Stimulated activated naive CD8-positive, alpha-beta T cell treated with anti-CD3 and anti-CD28 coated beads, Interleukin-15, Interleukin-2, amounts not matched to agents 100 ng/mL and 50 ng/mL, for 24 hours (primary cell): ENCODE measurements around the gene NUDT3.
"Not testable (repeated sequence)": the region's sequence is repeated elsewhere in the genome, so short reads cannot be mapped to it uniquely, and the experiment has no call there.

Experiments used
- H3K27ac Mint-ChIP-seq: one replicate; pipeline ENCODE4 v1.8.0; 2021; ENCODE audit warnings: mild to moderate bottlenecking, mixed read lengths
- H3K27me3 Mint-ChIP-seq: one replicate; pipeline ENCODE4 v1.8.0; 2021; ENCODE audit warnings: mixed read lengths
- H3K36me3 Mint-ChIP-seq: one replicate; pipeline ENCODE4 v1.8.0; 2021; ENCODE audit warnings: low read depth, mixed read lengths
- H3K4me1 Mint-ChIP-seq: one replicate; pipeline ENCODE4 v1.8.0; 2021; ENCODE audit warnings: low read depth, mixed read lengths
- H3K4me3 Mint-ChIP-seq: one replicate; pipeline ENCODE4 v1.8.0; 2021; ENCODE audit warnings: mild to moderate bottlenecking, mixed read lengths
- H3K9me3 Mint-ChIP-seq: one replicate; pipeline ENCODE4 v1.8.0; 2021; ENCODE audit warnings: mixed read lengths

The NUDT3 gene

GRCh38 chr6:34273242-34273805, 119.1 kb downstream of the NUDT3 start:
- Mint-ChIP-seq H3K9me3 (no peaks in the 10 kb centered on the region), H3K4me3 (no peak overlapping the region), H3K36me3 (no peaks in the 10 kb centered on the region), H3K27me3 (no peaks in the 10 kb centered on the region), H3K27ac (no peak overlapping the region), H3K4me1 (peaks cover 23% of the 10 kb centered on the region)

DNA sequence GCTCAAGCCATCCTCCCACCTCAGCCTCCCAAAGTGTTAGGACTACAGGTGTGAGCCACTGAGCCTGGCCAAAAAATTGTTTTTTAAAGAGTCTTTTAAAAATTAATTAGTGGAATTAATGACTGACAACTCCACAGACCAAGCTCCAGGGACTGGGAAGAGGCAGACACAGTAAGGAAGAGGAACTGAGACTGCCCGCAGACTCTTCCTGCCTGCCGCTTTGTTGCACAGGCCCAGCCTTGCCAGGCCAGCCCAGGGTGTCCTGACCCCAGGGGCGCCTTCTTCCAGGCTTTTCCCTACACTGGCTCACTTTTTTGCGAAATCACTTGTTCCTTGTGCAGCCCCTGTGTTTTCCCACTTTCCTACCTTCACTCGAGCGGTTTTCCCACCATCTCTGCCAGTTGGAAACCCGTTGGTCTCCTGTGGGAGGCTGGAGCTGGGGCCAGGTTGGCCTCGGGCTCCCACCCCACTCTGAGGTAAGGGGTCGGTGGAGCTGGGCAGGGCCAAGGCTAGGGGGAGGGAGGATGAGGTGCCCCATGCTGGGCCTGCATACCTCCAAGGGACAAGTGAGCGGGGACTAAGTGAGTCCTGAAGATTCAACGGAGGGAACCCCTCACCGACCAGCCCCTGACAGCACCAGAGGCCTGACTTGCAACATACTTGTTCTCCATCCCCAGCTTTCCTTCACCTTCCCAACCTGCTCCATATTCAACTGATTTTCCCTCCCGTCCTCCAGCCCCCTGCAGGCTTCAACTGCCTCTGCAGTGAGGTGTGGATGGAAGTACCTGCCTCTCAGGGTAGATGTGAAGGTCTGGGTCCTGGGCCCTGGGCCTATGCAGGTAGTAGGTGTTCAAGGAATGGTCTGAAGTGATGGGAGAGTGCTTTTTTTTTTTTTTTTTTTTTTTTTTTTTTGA, 120.2 kb downstream of the NUDT3 start:
- H3K4me1 Mint-ChIP-seq, result peaks cover 23% of the 10 kb centered on the region
- H3K27me3 Mint-ChIP-seq, result no peaks in the 10 kb centered on the region
- no peak overlapping the region for H3K4me3 Mint-ChIP-seq
- no peaks in the 10 kb centered on the region for H3K36me3 Mint-ChIP-seq
- H3K9me3 Mint-ChIP-seq, result no peaks in the 10 kb centered on the region
- no peak overlapping the region for H3K27ac Mint-ChIP-seq

DNA sequence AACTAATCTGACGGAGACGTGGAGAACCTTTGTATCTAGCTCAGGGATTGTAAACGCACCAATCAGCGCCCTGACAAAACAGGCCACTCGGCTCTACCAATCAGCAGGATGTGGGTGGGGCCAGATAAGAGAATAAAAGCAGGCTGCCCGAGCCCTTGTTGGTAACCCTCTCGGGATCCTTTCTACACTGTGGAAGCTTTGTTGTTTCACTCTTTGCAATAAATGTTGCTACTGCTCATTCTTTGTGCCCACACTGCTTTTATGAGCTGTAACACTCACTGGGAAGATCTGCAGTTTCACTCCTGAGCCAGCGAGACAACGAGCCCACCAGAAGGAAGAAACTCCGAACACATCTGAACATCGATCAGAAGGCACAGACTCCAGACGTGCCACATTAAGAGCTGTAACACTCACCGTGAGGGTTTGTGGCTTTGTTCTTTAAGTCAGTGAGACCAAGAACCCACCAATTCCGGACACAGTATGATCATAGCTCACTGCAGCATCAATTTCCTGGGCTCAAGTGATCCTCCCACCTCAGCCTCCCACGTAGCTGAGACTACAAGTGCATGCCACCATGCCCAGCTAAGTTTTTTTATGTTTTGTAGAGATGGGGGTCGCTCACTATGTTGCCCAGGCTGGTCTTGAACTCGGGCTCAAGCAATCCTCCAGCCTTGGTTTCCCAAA, 122.7 kb downstream of the NUDT3 start:
- H3K36me3 Mint-ChIP-seq, H3K27me3 Mint-ChIP-seq, H3K9me3 Mint-ChIP-seq, H3K4me3 Mint-ChIP-seq: not testable (repeated sequence)
- H3K27ac Mint-ChIP-seq, result peak overlapping the region; percentile 32
- H3K4me1 Mint-ChIP-seq, result peaks cover 19% of the 10 kb centered on the region

DNA sequence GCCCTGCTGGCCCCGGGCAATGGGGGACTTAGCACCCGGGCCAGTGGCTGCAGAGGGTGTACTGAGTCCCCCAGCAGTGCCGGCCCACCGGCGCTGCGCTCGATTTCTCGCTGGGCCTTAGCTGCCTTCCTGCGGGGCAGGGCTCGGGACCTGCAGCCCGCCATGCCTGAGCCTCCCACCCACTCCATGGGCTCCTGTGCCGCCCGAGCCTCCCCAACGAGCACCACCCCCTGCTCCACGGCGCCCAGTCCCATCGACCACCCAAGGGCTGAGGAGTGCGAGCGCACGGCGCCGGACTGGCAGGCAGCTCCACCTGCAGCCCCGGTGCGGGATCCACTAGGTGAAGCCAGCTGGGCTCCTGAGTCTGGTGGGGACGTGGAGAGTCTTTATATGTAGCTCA, 123.3 kb downstream of the NUDT3 start:
- not testable (repeated sequence) for H3K36me3 Mint-ChIP-seq, H3K9me3 Mint-ChIP-seq, H3K4me3 Mint-ChIP-seq, H3K27ac Mint-ChIP-seq, H3K27me3 Mint-ChIP-seq
- peaks cover 19% of the 10 kb centered on the region for H3K4me1 Mint-ChIP-seq

DNA sequence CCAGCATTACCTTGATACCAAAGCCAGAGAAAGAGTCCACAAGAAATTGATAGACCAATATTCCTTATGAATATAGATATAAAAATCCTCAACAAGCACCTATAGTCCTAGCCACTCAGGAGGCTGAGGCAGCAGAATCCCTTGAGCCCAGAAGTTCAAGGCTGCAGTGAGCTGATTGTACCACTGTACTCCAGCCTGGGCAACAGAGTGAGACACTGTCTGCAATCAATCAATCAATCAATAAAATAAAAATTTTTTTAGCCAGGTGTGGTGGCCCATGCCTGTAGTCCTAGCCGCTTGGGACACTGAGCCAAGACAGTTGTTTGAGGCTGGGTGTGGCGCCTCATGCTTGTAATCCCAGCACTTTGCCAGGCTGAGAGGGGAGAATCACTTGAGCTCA, 124.7 kb downstream of the NUDT3 start:
- H3K9me3 Mint-ChIP-seq, result peaks cover 8% of the 10 kb centered on the region
- H3K4me3 Mint-ChIP-seq, result no peak overlapping the region
- H3K27ac Mint-ChIP-seq, result no peak overlapping the region
- H3K27me3 Mint-ChIP-seq, result no peaks in the 10 kb centered on the region
- H3K4me1 Mint-ChIP-seq, result peaks cover 12% of the 10 kb centered on the region
- peaks cover 5% of the 10 kb centered on the region for H3K36me3 Mint-ChIP-seq

DNA sequence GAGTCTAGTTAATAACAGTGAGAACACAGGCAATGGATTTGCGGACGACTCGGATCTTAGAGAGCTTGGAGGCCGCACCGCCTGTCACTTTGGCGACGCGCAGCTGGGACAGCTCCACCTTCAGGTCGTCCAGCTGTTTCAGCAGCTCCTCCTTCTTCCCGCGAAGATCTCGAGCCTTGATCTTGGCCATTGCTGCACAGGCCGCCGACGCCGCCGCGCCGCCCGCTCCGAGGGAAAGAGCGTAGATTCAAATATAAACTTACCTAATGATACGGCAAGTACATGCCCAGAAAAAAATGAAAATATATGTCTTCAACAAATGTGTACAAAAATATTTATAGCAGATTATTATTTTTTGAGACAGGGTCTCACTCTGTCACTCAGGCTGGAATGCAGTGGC, 129.0 kb downstream of the NUDT3 start:
- not testable (repeated sequence) for H3K27ac Mint-ChIP-seq, H3K4me3 Mint-ChIP-seq, H3K4me1 Mint-ChIP-seq, H3K9me3 Mint-ChIP-seq, H3K36me3 Mint-ChIP-seq, H3K27me3 Mint-ChIP-seq

GRCh38 chr6:34260576-34261267, 131.7 kb downstream of the NUDT3 start:
- Mint-ChIP-seq H3K27me3 (no peaks in the 10 kb centered on the region), H3K36me3 (peaks cover 6% of the 10 kb centered on the region), H3K4me1 (peaks cover 3% of the 10 kb centered on the region), H3K9me3 (peaks cover 9% of the 10 kb centered on the region), H3K27ac (no peak overlapping the region), H3K4me3 (no peak overlapping the region)

- no peak overlapping the region for H3K27ac Mint-ChIP-seq
- no peaks in the 10 kb centered on the region for H3K27me3 Mint-ChIP-seq
- peaks cover 9% of the 10 kb centered on the region for H3K9me3 Mint-ChIP-seq
- no peak overlapping the region for H3K4me3 Mint-ChIP-seq
- H3K4me1 Mint-ChIP-seq, result no peaks in the 10 kb centered on the region
- H3K36me3 Mint-ChIP-seq, result peaks cover 6% of the 10 kb centered on the region
Observed at GRCh38 chr6:34259529-34260069, 132.9 kb downstream of the NUDT3 start.

GRCh38 chr6:34252395-34252794, 140.1 kb downstream of the NUDT3 start:
- not testable (repeated sequence) for H3K4me3 Mint-ChIP-seq, H3K36me3 Mint-ChIP-seq
- H3K4me1 Mint-ChIP-seq, result peaks cover 21% of the 10 kb centered on the region

GRCh38 chr6:34249469-34250261, 142.8 kb downstream of the NUDT3 start:
- Mint-ChIP-seq H3K4me1 (peaks cover 47% of the 10 kb centered on the region), H3K27me3 (no peaks in the 10 kb centered on the region), H3K9me3 (no peaks in the 10 kb centered on the region), H3K36me3 (peaks cover 14% of the 10 kb centered on the region), H3K4me3 (peak overlapping the region; percentile 93), H3K27ac (peak overlapping the region; percentile 76)

More at GRCh38 chr6:34252395-34252794, 140.1 kb downstream of the NUDT3 start:
- H3K27me3 Mint-ChIP-seq, H3K27ac Mint-ChIP-seq, H3K9me3 Mint-ChIP-seq: not testable (repeated sequence)

GRCh38 chr6:34248727-34249468, 143.6 kb downstream of the NUDT3 start, which contains the start of gene SMIM29:
Gene SMIM29, minus strand, starts transcription at chr6:34249006. Its CDS starts 1,215 bp downstream, at chr6:34247791.
- peaks cover 14% of the 10 kb centered on the region for H3K36me3 Mint-ChIP-seq
- H3K4me1 Mint-ChIP-seq, result peaks cover 55% of the 10 kb centered on the region
- H3K27me3 Mint-ChIP-seq, result no peaks in the 10 kb centered on the region
- peak within 1 kb of the TSS; percentile 93 for H3K4me3 Mint-ChIP-seq
- H3K27ac Mint-ChIP-seq, result peak within 1 kb of the TSS; percentile 90
- H3K9me3 Mint-ChIP-seq, result no peaks in the 10 kb centered on the region

- Mint-ChIP-seq H3K4me3 (peak overlapping the region; percentile 93), H3K36me3 (peaks cover 19% of the 10 kb centered on the region), H3K27ac (peak overlapping the region; percentile 90), H3K4me1 (peaks cover 61% of the 10 kb centered on the region), H3K9me3 (no peaks in the 10 kb centered on the region), H3K27me3 (no peaks in the 10 kb centered on the region)
Observed at GRCh38 chr6:34248198-34248726, 144.2 kb downstream of the NUDT3 start.

GRCh38 chr6:34247481-34248197, 144.8 kb downstream of the NUDT3 start:
- H3K9me3 Mint-ChIP-seq, result no peaks in the 10 kb centered on the region
- peaks cover 25% of the 10 kb centered on the region for H3K36me3 Mint-ChIP-seq
- peak overlapping the region; percentile 90 for H3K27ac Mint-ChIP-seq
- H3K27me3 Mint-ChIP-seq, result no peaks in the 10 kb centered on the region
- peaks cover 67% of the 10 kb centered on the region for H3K4me1 Mint-ChIP-seq
- H3K4me3 Mint-ChIP-seq, result peak overlapping the region; percentile 93
